Measurements from ENCODE around the gene CXCR4. TPM values are rescaled to one million over a fixed set of nuclear protein-coding genes. Genes with fewer than 3 reads are reported as not detected.

The CXCR4 gene
- total and polyA plus RNA-seq, 12 donors: 21.9 to 344 (median 78.6) TPM

- no peak for TF ChIP-seq POLR2A (IDR thresholded peaks at IDR 0.05)
- intact Hi-C loops (cut with DNase I): no loop called here
- Histone ChIP-seq H3K36me3 (replicated peaks in 1 of 2) (no peaks in the 10 kb centered on the region), H3K27ac (no peak overlapping the region), H3K4me1 (replicated peaks in 1 of 2) (peaks cover 10 to 14% of the 10 kb centered on the region in 2 donors), H3K27me3 (no peaks in the 10 kb centered on the region), H3K9me3 (replicated peaks in 1 of 3) (no peaks in the 10 kb centered on the region), H3K4me3 (no peak overlapping the region)
- WGBS, 4 donors: 41 to 78% (median 57%) methylated on average over 3 of the region's 3 CpGs
- DNase-seq: no peak
Measured at GRCh38 chr2:136122661-136123060, 4.7 kb upstream of the CXCR4 start.

GRCh38 chr2:136121204-136121910, 3.4 kb upstream of the CXCR4 start:
- Histone ChIP-seq H3K36me3 (replicated peaks in 1 of 2) (no peaks in the 10 kb centered on the region), H3K27ac (no peak overlapping the region), H3K9me3 (replicated peaks in 1 of 3) (no peaks in the 10 kb centered on the region), H3K27me3 (no peaks in the 10 kb centered on the region), H3K4me3 (no peak overlapping the region), H3K4me1 (replicated peaks in 1 of 2) (peaks cover 10 to 14% of the 10 kb centered on the region in 2 donors)
- intact Hi-C loops (cut with DNase I): no loop called here
- DNase-seq: no peak
- no peak for TF ChIP-seq POLR2A (IDR thresholded peaks at IDR 0.05)
- no peak for TF ChIP-seq CTCF (IDR thresholded peaks at IDR 0.05)
- 79 to 90% (median 89%) methylated on average over 3 of the region's 3 CpGs for WGBS, 4 donors

GRCh38 chr2:136119717-136120675, 2.0 kb upstream of the CXCR4 start:
- TF ChIP-seq POLR2A (IDR thresholded peaks at IDR 0.05): no peak
- TF ChIP-seq CTCF (IDR thresholded peaks at IDR 0.05): no peak
- WGBS, 4 donors: 46 to 55% (median 46%) methylated on average over 16 of the region's 16 CpGs
- peaks cover 10 to 25% of the 10 kb centered on the region in 2 donors for H3K4me1 ChIP-seq (replicated peaks in 1 of 2)
- peaks cover 0 to 4% of the 10 kb centered on the region in 2 donors for H3K36me3 ChIP-seq (replicated peaks in 1 of 2)
- no peaks in the 10 kb centered on the region for H3K27me3 ChIP-seq
- no peaks in the 10 kb centered on the region for H3K9me3 ChIP-seq (replicated peaks in 1 of 3)
- DNase-seq: no peak
- H3K27ac ChIP-seq: no peak overlapping the region
- H3K4me3 ChIP-seq: peak overlapping the region in 2 of 4 donors; percentile 60 to 74
- intact Hi-C loops (cut with DNase I): loop anchor here in 1 of 2 donors (5.0 to 10.0 kb wide), 2 partner anchors 205 to 262 kb away; no protein-coding TSS in a partner anchor

- Histone ChIP-seq H3K36me3 (replicated peaks in 1 of 2) (peaks cover 0 to 11% of the 10 kb centered on the region in 2 donors), H3K27ac (peak overlapping the region in 2 of 5 donors; percentile 70 to 75), H3K9me3 (replicated peaks in 1 of 3) (no peaks in the 10 kb centered on the region), H3K27me3 (no peaks in the 10 kb centered on the region), H3K4me3 (peak overlapping the region in 3 of 4 donors; percentile 1 to 74 (median 60)), H3K4me1 (replicated peaks in 1 of 2) (peaks cover 10 to 34% of the 10 kb centered on the region in 2 donors)
- intact Hi-C loops (cut with DNase I): loop anchor here in 1 of 2 donors (5.0 to 10.0 kb wide), 2 partner anchors 204 to 263 kb away; no protein-coding TSS in a partner anchor
- TF ChIP-seq CTCF (IDR thresholded peaks at IDR 0.05) (no peak), POLR2A (IDR thresholded peaks at IDR 0.05) (no peak)
- DNase-seq: peak; percentile 45 to 75 (median 63)
- 0 to 3% (median 1%) methylated on average over 17 to 52 of the region's 52 CpGs for WGBS, 4 donors
Measured at GRCh38 chr2:136118819-136119716, 1.1 kb upstream of the CXCR4 start.
